GM18499 (cell line): Measurements from ENCODE around the gene CXCL6.

Source experiments
- ATAC-seq: cut with Tn5 transposase; IDR thresholded peaks from one replicate; pipeline ENCODE4 v1.9.1; 2021; ENCODE audit warnings: moderate number of reproducible peaks; ENCODE audit not compliant: insufficient read depth, unreplicated experiment

Gene CXCL6

DNA sequence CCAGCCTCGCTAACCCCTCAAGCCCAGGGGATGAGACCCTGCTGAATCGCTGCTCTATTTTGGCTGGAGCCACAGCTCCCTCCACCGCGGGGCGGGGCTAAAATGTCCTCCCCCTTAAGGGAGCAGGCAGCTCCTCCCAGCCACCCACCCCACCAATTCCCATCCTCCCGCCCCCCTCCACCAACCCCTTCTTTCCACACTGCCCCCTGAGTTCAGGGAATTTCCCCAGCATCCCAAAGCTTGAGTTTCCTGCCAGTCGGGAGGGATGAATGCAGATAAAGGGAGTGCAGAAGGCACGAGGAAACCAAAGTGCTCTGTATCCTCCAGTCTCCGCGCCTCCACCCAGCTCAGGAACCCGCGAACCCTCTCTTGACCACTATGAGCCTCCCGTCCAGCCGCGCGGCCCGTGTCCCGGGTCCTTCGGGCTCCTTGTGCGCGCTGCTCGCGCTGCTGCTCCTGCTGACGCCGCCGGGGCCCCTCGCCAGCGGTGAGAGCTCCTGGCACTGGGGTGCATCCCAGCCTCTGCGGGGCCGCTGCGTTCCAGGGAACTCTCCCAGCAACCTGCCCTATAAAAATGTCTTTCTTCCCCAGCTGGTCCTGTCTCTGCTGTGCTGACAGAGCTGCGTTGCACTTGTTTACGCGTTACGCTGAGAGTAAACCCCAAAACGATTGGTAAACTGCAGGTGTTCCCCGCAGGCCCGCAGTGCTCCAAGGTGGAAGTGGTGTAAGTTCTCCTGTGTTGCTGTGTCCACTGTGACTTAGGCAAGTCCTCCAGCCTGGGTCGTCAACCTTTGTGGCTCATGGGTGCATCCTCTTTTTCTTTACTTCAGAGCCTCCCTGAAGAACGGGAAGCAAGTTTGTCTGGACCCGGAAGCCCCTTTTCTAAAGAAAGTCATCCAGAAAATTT lies at the start of gene CXCL6:
CXCL6 (plus strand) TSS at position 306 of the 907 bp plus-strand sequence; CDS start at position 379, 73 bp downstream.
- ATAC-seq = no peak

DNA sequence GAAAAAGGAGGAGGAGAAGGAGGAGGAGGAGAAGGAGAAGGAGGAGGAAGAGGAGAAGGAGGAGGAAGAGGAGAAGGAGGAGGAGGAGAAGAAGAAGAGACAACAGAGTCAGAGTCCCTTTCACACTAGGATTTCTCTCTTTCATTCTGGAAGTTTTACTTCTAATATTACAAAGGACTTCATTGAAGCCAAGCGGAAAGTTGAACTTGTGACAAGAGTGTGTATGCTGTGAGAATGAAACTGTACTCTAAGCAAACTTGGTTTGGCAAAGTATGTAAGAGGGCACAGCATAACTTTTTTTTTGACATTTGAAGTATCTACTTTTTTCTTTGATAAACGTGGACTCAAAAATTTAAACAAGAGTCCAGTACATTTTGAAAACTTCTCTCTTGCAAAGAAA lies 48.1 kb upstream of the CXCL6 start:
- no peak for ATAC-seq

DNA sequence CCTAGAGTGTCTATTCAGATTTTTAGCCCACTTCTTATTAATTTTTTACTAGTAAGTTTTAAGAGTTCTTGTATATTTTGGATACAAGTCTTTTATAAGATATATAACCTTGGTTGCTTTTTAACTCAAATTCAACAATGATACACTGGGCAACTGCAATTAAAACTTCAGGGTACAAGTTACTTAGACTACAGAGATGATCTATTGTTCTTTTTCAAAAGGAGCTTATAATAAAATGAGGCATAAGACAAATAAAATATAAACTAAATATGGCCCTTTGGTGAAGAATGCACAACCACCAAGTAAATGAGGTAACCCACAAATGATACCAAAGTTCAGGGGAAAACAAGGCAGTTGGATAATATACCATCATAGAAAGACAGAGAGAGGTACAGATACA lies 37.6 kb upstream of the CXCL6 start:
- no peak for ATAC-seq

DNA sequence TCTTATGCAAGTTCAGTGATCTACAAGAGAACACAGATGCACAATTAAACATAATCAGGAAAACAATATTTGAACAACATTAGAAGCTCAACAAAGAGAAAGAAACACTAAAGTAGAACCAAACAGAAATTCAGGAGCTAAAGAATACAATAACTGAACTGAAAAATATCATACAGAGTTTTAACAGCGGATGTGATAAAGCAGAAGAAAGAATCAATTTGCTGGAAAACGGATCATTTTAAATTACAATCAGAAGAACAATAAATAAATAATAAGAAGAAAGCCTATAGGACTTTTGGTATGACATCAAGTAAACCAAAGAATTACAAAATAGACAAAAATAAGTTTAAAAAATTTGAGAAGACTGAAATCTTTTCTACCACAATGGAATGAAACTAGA lies 36.3 kb upstream of the CXCL6 start:
- no peak for ATAC-seq

DNA sequence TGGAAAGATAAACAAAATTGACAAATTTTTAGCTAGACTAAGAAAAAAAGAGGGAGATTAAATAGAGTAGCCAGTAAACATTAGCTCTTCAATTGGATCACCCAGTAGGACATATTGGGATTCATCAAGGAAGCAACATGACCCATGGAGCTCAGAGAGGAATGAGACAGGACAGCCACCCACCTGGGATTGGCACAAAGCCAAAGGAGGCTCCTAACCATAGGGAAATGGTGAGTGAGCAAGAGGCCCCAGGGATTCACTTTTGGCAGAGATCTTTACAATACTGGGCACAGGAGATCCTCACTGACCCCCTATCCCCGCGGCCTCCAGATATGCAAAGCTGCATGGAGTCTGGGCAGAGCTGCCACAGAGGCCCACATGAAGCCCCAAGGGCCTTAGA lies 34.8 kb upstream of the CXCL6 start:
- ATAC-seq = no peak

DNA sequence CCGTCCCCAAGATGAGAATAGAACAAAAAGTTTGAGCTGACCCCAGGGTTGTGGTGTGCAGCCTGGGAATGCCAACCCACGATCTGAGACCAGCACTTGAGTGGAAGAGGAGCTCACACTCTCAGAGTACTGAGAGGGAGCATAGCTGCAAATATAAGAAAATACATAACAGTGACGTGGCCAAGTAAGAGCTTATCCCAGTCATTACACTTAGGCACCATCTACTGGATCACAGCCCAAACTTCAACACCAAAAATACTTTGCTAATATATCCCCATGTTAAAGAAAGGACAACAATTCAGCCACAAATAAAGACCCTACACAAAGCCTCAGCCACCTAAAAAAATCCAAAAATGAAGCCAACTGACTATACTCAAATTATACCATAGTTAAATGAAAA lies 33.3 kb upstream of the CXCL6 start:
- ATAC-seq = no peak

DNA sequence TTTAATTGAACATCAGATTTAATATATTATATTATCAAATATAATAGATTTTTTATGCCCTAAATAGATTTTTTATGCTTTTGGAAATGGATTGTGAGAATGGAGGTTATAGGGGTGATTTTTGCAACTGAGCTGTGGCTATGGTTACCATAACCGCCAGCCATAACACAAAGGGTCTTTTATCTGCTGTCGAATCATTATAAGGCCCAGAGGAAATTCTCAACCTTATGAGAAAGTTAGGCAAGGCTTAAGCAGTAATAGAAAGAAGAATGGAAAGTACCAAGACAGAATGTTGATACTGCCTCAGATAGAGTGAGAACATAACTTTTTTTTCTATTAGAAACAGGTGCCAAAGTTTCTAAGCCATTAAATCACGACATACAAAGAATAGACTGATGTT lies 26.3 kb upstream of the CXCL6 start:
- ATAC-seq = no peak

DNA sequence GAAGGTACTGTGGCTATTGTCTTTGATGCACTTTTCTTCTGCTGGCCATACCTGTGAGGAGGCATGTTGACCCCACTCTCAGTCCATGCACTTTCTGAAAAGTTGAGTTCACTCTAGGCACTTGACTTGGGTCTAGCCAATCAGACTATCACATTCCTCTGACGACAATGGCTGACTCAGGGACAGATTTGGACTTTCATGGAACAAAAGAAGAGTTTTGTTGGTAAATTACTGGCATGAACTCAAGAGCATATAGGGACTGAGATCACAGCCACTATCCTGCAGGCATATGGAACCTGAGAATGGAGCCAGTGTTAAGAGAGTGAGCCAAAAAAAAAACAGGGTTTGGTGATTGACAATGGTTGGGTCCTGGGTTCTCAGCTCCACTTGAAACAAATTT lies 24.6 kb upstream of the CXCL6 start:
- no peak for ATAC-seq

DNA sequence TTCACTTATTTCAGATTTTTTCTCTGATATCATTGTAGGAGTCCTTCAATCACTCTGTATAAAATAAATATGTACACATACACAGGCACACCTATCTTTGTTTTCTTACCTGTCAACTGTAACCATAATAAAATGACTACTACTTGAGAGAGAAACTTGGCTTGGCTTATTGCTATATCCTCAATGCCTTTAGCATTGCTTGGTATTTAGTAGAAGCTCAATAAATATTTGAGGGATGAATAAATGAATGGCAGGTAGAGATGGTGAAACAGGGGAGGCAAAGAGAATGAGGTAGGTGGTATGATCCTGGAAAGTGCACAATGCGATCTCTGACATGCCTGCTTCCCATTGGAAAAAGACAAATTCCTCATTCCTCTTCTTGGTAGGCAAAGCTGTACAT lies 21.8 kb upstream of the CXCL6 start:
- ATAC-seq = no peak

DNA sequence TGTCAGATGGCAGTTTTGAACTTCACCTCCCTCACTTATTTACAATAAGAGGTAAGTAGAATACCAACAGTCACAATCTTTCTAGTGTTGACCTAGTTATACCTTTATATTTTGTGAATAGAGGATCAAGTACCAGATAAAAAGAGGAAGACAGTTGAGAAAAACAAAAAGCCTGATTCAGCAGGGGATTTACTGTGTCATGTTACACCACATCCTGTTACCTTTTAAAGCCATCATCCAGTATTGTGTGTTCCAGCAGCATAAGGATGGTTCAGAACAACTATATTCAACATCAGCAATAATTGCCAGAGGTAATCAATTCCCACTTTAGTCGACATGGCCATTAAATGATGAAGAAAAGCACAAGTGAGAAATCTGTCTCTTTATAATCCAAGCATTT lies 21.3 kb upstream of the CXCL6 start:
- no peak for ATAC-seq

DNA sequence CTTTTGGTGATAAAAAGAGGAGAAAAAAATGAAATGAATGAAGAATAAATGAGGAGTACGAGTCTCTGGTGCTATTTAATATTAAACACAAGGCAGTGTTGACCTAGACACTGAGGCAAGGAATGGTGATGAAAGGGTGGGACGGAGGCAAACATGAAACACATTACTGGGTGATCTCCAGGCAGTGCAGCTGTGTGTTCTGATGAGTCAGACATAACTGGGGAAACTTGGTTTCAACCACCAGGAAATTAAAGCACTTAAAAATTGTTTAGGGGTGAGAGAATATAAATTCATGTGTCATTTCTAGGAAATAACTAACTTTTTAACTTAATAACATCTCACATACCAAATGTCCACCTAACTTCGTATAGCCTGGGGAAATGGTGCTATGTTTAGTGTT lies 19.7 kb upstream of the CXCL6 start:
- no peak for ATAC-seq

DNA sequence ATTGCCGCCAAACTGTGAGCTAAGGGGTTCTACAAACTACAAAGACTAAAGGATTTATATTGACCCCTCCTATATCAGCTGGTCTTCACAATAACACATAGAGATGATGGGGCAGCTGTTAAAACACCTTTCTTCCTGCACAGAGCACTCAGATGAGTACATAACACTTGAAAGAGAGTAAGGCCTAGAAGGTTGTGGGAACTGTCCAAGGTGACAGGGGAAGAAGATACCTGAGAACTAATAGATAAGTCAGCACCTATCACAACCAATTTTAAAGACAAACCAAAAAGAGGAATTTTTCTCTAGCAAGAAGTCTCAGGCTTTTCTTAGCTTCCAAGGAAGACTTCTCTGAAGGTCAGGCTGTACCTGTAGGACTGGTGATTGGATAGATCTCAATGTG lies 19.1 kb upstream of the CXCL6 start:
- no peak for ATAC-seq

DNA sequence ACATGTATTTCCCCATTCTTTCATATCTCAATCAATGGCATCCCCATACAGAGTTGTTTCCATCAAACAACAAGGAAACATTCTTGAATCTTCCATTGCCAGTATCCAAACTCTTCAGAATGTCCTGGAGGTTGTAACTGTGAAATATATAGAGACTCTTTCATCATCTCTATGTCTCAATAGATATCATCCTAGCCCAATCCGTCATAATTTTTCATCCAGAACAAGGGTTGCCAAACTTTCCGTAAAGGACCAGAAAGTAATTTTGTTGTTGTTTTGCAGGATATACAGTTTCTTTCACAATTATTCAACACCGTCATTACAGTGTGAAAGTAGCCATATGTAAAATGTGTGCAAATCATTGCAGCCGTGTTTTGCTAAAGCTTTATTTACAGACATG lies 15.2 kb upstream of the CXCL6 start:
- ATAC-seq = no peak

DNA sequence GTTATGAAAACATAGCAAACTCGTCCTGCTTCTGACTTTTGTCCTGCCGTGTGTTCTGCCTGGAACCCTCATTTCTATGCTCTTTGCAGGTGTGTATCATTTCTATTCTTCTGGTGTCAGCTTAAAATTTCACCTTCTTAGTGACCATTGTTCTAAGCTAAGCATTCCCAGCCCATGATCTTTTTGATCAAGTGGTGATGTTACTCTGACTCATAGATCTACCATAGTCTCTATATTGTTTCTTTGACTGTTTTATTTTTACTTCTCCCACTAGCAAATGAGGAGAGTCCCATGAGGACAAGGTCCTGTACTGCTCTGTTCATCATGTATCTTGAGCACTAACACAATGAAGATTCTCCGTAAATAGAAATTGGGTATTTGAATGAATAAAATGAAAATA lies 14.1 kb upstream of the CXCL6 start:
- ATAC-seq = no peak

DNA sequence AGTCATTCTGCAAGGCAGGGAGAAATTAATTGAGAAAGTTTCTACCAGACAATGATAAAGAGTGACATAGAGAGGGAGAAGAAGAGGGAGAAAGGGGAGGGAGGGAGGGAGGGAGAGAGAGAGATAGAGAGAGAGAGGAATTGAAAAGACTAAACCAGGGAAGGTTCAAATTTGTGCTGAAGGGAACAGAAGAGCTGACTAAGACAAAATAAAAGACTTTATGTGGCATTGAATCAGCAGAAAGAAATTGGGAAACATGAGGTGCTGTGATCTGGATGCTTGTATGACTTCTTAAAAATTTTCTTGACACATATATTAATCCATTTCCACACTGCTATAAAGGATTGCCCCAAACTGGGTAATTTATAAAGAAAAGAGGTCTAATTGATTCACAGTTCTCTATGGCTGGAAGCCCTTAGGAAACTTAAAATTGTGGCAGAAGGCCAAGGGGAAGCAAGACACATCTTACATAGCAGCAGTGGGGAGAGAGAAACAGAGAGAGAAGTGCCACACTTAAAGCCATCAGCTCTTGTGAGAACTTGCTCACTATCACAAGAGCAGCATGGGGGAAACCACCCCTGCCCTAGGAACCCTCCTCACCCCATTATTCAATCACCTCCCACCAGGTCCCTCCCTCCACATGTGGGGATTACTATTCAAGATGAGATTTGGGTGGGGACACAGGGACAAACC lies 13.5 kb upstream of the CXCL6 start:
- no peak for ATAC-seq

DNA sequence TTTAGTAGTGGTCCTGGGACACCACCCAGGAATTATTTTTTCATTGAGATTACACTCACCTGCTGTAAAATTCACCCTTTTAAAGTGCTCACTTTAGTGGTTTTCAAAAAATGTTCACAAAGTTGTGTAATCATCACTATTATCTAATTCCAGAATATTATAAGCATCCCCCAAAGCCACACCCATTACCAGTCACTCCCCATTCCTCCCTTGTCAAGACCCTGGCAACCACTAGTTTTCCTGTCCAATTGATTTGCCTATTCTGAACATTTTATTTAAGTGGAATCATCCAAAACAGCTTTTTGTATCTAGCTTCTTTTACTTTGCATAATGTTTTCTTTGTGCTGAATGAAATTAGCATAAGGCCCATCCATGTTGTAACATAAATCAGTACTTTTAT lies 12.7 kb upstream of the CXCL6 start:
- ATAC-seq = no peak

DNA sequence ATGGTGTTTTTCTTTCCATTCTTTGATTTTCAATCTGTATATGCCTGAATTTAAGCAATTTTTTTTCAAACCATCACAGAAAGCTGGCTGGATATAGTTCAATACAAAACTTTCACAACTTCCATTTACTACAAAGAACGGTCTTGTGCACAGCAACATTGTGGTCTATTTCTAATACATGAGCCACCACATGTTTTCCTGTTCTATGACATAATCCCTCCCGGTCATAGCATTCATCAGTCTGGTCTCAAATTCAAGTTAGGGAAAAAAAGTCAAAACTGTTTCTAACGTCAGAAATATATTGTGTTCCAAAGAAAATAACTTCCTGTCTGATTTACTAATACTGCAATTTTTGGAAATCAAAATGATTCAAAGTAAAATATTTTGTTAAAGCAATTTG lies 7.5 kb upstream of the CXCL6 start:
- ATAC-seq = no peak

DNA sequence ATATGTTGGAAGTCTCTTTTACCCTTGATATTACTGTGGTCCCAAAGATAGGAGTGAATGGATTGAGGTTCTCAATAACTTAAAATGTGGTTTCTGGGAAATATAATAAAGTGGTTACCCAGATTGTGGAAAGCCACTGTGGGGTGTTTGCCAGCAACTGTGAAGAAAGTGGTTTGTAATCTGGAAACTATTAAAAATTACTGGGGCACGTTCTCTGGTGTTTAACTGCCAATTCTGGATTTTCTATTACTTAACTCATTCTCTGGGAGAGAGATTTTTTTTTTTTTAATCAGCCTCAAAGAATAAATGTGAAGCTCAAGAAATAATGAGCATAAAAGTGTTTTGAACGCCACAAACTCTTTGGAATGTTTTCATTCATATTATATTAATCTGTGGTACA lies 4.9 kb upstream of the CXCL6 start:
- ATAC-seq = no peak

DNA sequence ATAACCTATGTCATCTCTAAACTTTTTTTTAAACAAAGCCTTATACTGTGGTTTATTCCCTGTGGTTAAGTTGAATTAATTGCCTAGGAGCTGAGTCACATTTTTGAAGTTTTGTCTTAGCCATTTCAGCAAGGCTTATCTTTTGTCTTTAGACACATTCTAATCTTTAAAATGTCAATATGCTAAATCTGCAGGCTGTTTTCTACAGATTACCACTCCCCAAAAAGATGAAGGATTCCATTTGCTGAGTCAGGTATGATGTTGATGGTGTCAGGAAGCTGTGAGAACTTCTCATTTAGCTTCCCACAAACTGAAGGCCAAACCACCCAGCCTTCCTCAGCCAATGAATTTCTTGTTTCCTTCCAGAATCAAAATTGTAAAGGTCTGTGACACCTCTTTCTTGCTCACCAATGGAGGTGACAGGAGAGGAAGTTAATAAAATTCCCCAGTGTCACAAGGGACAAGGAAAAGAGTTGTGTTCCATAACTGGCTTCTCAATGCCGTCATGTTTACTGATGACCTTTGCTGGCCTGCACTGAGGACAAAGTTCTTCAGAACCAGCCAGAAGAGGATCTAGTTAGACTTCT lies 3.7 kb upstream of the CXCL6 start:
- ATAC-seq = no peak

DNA sequence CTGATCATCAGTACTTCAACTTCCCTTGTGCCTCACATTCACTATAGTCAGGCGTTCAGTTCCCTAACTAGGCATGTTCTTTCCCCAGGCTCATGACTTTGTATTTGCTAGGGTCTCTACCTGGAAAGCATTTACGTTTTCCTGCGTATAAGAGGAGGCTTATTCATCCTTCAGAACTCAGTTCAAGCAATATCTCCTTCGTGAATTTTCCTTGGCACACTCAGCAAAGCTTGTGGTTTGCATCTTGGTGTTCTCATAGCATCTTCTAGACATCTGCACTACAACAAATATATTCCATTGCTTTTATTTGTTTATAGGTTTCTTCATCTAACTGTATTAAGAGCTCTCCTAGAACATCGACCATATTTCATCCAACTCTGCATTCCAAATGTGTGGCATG lies 2.6 kb downstream of the CXCL6 start:
- no peak for ATAC-seq

DNA sequence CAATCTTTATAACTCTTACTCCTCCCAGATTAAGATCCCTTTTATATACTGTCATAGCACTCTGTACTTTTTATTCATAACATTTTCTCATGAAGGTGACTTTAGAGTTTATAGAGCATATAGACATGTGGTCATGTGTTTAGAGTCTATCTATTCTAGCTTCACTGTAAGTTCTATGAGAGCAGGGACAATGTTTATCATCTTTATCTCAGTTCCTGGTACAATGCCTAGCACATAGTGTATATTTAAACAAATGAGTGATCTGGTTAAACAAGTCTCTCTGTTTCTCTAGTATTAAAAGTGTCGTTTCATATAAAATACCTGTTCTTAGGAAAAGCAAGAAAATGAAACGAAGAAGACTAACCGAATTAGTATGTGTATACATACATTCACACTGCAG lies 3.2 kb downstream of the CXCL6 start:
- ATAC-seq = no peak
